Measurements from ENCODE around the gene PTPRE.

- TF ChIP-seq, protein P1, sequence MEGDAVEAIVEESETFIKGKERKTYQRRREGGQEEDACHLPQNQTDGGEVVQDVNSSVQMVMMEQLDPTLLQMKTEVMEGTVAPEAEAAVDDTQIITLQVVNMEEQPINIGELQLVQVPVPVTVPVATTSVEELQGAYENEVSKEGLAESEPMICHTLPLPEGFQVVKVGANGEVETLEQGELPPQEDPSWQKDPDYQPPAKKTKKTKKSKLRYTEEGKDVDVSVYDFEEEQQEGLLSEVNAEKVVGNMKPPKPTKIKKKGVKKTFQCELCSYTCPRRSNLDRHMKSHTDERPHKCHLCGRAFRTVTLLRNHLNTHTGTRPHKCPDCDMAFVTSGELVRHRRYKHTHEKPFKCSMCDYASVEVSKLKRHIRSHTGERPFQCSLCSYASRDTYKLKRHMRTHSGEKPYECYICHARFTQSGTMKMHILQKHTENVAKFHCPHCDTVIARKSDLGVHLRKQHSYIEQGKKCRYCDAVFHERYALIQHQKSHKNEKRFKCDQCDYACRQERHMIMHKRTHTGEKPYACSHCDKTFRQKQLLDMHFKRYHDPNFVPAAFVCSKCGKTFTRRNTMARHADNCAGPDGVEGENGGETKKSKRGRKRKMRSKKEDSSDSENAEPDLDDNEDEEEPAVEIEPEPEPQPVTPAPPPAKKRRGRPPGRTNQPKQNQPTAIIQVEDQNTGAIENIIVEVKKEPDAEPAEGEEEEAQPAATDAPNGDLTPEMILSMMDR (IDR thresholded peaks at IDR 0.05; ENCODE audit: insufficient read depth, low read length), result no peak
- TF ChIP-seq POLR2AphosphoS5 (IDR thresholded peaks at IDR 0.05; ENCODE audit: low read depth), result no peak
- no peak for TF ChIP-seq SPI1 (IDR thresholded peaks at IDR 0.05; ENCODE audit: borderline replicate concordance, low read depth)
Observed at GRCh38 chr10:127976701-127977356, 69.9 kb downstream of the PTPRE start.

Data from HL-60 (cell line).